Hematopoietic multipotent progenitor cell treated with erythropoietin and hydrocortisone succinate and interleukin-3 and kit ligand, for 17 days (in vitro differentiated cells): Measurements from ENCODE around the gene NRF1.

Experiments
- DNase-seq: peaks from one replicate; pipeline ENCODE4 v3.0.0-alpha.2; 2015; ENCODE audit warnings: low spot score

NRF1 gene

DNA sequence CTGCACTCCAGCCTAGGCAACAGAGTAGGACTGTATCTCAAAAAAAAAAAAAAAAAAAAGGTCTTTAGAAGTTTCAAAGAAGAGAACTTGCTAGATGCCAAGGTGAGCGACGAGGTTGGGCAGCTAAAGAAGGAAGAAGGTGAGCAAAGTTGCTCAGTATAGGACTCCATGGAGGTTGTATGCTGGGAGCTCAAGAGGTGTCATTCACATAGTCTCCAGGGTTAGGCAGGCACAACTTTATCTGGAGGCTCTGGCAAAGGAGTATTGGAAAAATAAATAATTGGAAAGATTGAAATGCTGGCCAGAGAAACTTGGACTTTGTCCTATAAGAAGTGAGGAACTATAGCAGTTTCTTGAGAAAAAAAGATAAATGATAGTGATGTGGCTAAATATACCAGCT lies 74.5 kb downstream of the NRF1 start:
- no peak for DNase-seq

DNA sequence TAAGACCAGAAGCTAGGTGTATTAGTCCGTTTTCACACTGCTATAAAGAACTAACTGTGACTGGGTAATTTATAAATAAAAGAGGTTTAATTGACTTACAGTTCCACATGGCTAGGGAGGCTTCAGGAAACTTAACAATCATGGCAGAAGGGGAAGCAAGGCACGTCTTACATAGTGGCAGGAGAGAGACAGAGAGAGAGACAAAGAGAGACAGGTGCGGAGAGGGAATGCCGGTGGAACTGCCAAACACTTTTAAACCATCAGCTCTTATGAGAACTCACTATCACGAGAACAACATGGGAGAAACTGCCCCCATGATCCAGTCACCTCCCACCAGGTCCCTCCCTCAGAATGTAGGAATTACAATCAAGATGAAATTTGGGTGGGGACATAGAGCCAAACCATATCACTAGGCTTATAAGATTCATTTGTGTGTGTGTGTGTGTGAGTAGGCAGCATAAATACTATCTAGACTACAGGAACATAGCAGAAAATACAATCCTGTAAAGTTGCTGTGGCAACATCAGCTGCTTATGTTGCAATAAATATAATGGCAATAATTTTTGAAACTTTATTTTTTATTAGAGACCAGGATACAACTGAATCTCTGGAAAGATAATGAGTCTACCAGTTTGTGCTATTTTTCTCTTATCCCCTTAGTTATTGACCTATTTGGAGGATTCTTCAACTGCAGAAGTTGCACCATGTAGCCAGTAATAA lies 77.1 kb downstream of the NRF1 start:
- no peak for DNase-seq

DNA sequence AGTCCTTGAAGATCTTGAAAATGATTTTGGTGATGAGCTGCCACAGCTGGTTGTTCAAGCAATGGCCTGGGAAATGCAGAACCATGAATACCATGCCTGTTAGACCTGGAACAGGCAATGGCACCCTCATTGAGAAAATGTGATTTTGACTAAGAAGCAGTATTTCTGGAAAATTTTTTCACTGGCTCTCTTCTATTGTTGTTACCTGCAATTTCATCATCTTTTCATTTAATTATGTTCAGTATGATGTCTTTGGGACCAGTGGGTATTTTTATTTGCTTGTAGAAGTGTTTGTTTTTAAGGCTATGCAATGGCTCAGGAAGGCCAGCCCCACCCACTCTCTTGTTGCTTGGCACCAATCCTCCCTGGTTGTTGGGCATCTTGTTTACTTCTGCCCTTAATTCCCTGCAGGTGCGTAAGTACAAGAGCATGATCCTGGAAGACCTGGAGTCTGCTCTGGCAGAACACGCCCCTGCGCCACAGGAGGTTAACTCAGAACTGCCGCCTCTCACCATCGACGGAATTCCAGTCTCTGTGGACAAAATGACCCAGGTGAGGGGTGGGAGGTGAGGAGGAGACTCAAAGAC lies 78.6 kb downstream of the NRF1 start:
- no peak for DNase-seq

DNA sequence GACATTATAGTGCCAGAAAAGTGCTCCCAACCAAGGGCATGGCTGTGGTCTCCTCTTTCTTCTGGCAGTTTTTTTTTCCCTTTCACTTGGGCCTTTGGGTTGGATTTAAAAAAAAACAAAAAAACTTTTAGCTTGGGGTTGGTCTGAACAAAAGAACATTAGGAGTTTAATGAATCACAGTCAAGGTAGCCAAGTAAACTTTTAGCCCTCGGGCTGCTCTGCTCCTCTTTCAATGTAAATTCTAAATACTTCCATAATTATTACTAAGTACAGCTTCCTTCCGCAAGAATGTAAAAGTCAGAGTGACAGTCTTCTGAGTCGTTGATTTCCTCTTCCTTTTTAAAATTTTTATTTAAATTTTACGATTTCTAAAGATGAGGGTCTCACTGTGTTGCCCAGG lies 79.2 kb downstream of the NRF1 start:
- DNase-seq, result no peak

DNA sequence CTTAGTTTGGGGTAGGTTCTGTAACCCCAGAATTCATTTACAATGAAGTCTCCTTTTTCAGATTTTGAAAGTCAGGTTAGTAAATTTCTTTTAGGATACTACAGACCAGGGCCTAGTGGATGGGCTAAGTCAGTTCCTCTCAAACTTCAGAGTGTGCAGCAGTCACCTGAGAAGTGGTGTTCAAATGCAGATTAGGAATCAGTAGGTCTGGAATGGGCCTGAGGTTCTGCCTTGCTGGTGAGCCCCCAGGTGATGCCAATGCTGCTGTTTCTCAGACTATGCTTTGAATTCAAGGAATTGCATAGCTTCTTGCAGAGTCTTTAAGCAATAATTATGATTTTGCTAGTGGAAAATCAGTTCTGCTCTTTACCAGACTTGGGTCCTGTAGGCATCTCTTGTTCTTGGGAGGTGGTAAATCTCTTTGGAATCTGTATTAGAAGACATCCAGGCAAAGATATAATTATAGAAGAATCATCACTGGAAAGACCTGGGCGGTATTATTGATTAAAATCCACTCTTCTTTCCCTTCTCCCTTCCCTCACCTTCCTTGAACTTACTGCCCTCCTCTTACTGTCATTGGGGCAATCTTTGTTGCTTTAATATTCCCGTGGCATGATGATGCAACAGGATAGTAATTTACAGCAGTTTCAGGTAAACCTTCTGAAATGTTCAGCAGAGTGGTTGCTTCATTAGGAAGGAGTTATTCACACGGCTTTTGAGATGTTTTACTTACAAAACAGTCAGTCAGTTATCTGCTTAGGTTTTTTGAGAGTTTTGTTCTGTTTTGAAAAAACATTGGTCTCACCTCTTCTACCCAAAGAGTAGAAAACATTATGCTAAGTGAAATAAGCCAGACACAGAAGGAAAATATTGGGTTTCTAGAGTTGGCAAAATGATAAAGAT lies 87.2 kb downstream of the NRF1 start:
- no peak for DNase-seq

DNA sequence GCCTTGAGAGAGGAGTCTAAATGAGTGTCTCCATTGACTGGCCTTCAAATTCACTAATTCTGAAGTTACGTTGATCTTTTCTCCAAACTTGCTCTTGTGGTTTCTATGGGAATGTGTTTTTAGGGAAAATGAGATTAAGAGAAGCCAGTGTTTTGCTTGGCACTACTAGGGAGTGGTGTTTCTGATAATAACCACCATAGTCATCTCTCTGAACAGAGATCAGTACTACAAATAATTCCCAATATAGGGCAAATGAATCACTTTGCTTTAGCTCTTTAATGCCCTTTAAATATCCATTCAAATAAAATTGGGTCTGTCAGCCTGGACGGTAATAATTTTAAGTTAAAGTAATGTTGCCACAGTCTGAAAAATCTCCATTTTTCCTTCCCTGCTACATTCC lies 90.8 kb downstream of the NRF1 start:
- DNase-seq, result no peak

DNA sequence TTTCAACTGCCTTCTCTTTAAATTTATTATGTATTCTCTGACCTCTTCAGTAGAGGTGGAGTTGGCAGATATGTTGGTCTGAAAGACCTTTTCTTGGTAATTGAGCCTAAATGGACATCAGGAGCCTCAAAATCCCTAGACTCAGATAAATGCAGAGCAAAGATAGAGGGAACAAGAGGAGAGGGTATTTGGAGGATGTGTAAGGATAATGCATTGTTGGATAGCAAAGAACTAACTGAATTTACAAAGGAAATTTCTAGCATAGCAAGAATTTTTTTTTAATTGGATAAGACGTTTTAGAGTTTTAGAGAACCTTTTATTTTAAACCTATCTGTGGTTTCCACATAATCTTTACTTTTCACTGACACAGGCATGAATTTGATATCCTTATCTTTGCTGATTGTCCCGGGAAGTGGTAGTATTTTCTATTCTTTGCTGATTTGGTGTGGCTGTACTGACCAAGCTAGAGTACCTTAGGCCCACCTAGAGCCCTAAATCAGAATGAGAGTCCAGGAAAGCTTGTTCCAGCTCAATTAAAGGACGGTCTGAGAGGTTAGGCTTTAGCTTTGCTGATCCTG lies 91.3 kb downstream of the NRF1 start:
- DNase-seq, result no peak

DNA sequence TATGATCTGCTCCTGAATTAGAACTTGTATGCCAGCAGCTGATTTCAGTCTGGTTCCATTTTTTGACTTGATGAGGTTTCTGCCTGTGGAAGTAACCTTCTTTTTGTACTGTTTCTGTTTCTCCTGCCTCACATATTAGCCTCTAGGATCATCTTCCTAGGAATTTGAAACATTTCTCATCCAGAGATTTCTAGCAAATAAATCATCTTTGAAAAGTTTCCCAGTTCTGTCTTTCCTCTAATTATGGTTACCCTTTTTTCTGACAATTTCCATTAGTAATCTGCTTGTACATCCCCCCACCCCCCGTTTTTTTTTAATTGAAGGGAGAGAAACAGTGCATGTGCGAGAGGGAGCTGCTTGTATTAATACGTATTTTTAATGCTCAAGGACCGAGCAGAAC lies 92.2 kb downstream of the NRF1 start:
- DNase-seq, result no peak

DNA sequence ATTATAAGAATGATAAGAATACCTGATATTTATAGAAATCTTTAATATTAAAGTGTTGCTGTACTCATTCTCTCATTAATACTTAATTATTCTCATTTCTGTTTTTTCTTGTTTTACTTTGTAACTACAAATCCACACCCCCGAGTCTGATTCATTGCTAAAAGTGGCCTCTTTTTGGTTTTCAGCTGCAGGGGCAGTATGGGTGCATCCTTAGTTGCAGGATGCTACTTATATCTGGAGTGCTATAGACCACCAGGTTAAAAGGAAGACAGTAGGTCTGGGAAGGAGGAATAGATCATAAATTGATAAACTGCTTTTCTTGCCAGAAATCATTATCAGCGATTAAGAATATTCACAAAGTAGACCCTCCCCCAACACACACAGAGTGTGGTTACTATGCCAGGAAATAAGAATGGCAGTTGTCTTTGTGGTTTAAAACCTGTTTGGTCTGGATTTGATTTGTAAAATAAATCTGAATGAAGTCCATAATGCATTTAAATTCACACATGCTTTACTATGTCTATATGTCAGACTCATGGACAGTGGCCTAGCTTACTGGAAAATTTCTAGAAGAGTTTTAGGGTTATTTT lies 96.5 kb downstream of the NRF1 start:
- no peak for DNase-seq

DNA sequence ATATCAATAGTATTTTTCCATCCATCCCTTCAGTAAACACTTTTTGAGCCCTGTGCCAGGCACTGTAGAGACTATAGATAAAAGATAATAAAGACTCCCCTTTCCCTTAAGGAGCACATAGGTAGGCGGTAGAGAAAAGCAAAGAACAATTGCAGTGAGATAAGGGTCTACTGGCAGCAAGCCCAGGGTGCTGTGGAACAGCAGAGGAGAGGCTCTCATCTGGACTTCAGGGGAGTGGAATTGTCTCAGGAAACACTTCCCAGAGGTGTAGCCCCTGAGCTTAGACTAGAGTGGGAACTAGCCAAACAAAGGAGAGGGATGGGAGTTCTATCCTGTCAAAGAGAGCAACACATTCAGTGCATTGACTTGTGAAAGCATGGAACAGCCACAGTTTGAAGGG lies 102.0 kb downstream of the NRF1 start:
- no peak for DNase-seq

DNA sequence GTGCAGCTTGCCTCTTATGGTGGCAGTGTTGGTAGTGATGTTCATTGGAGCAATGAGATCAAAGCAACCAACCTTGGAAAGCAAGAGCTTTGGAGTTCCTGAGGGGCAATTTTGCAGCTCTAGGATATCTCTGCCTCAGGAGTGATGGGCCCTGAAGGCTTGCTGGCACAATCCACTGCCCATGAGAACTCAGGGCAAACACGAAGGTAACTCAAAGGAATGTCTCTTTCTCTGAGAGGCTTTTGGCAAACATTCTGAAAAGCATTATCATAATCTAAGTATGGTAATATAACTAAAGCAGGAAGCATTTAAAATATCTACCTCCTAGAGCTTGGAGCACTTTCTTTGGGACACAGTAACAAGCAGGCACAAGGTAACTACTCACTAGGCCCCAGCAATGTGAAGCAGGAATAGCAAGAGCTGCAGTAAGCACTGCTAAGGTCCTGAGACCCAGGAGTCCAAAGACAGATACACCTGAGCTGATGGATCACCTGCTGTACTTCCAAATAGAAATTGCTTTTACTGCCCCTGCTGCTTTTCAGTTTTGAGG lies 103.1 kb downstream of the NRF1 start:
- DNase-seq, result no peak

DNA sequence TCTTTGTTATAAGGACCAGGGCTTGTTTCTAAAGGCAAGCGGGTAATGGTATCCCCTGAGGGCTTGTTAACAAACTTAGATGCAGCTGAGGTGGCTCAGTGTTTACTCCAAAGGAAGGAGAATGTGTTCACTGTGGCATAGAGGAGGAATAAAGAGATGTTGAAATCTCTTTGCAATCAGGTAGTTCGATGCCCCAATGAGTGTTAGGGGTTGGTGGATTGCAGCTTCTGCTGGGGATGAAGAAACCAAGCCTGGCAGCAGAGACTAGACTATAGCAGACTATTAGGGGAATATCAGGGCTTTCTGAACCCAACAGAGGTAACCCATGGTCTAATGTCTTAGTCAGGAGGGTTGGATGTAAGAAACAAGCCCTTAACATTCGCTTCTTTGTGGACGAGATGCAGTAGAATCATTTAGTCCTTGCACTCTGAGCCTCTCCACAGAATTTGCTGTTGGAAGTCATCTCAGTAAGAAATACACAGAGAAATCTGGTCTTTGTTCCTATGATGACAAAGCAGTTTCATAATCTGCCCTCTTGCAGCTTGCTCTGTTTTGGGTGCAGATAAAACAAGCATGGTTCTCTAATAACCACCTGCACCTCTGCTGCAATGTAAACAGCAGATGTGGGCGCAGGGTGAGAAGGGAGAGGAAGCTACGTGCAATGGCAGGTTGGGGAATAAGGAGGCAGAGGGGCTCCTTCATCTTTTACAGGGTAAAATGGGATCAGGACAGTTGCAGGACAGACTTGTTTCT lies 108.6 kb downstream of the NRF1 start:
- DNase-seq, result peak; percentile 29

DNA sequence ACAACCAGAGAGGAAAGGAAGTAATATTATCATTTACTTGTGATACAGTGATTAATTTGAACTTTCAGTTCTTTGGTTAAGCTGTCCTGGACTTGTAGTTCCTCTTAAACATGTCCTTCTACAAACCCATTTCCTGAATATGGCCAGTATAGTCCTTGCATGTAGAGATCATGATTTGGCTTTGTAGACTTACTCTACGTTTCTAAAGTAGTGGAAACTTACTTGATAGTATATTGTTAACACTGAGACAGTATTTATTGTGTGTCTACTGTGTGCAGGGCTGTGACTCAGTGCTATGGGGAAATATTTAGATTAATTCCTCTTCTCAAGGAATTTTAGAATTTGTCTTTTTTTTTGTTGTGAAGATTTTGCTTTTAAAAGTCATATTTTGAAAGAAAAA lies 109.5 kb downstream of the NRF1 start:
- DNase-seq, result no peak

DNA sequence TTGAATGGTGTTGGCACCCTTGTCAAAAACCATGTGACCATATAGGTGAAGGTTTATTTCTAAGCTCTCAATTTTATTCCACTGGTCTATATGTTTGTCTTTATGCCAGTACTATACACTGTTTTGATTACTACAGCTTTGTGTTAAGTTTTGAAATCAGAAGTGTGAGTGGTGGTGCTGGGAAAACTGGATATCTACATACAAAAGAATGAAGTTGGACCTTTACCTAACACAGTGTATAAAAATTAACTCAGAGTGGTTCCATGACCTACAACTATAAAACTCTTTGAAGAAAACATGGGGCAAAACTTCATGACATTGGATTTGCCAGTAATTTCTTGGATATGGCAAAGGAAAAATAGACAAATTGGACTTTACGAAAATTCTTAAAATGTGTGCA lies 112.2 kb downstream of the NRF1 start:
- no peak for DNase-seq

DNA sequence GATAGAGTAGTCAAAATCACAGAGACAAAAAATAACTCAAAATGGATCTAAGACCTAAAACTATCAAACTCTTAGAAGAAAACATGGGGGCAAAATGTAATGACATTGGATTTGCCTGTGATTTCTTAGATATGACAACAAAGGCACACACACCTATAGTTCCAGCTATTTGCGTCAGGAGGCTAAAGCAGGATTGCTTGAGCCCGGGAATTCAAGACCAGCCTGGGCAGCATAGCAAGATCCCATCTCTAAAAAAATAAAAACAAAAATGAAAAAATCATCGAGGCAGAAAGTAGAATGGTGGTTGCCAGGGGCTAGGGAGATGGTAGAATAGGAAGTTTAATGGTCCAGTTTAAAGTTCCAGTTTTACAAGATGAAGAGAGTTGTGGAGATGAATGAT lies 113.3 kb downstream of the NRF1 start:
- no peak for DNase-seq

DNA sequence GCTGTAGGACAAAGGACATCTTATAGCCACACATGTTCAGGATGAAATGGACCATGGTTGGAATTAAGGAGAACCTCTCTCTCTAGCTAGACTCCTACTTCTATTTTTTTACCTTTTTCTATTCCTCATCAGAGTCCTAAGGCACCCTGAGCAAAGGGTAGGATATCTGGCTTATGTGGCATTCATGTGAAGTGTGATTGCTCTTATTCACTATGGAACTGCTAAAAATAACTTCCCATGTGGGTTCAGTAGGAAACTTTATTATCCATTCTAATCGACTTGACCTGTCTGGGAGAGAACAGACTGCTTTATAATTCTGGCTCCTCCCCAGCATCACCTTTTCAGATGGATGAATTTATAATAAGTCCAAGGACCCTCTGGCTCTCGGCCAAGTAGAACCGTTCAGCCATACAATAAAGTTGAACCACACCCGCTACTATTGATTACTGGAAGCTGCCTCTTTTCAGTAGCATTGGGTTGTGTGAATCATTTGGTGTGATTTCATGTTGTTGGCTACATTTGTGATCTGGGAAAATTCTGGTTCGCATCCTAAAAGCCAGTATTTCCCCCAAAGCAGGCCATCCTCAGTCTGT lies 117.5 kb downstream of the NRF1 start:
- no peak for DNase-seq

DNA sequence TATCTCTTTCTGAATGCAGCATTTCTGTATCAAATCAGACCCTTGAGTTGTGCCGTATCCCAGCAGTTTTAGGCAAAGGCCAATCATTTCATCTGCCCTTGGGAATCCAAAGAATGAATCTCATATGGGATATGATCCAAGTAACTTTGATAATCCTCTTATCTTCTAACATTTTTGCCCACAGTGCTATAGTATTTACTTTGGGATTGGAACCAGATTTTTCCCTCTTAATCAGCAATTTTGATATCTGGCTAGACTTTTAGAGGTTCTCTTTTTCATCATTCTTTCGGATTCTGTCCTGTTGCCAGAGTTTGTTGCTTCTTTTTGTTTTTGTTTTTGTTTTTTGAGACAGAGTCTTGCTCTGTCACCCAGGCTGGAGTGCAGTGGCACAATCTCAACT lies 118.0 kb downstream of the NRF1 start:
- no peak for DNase-seq

DNA sequence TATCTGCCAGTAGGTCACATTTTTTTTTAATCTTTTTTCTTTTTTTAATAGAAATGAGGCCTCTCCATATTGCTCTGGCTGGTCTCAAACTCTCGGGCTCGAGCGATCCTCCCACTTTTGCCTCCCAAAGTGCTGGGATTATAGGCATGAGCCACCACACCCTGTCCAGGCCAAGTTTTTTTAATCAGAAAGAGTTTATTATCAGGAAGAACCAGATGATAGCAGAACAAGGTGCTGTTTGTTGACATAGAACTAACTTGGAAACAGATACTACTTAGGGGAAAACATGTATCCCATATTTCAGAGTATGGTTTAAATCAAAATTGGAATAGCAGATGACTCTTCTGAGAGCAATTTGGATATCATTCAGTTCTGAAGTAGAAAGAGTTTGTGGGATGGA lies 118.6 kb downstream of the NRF1 start:
- no peak for DNase-seq

DNA sequence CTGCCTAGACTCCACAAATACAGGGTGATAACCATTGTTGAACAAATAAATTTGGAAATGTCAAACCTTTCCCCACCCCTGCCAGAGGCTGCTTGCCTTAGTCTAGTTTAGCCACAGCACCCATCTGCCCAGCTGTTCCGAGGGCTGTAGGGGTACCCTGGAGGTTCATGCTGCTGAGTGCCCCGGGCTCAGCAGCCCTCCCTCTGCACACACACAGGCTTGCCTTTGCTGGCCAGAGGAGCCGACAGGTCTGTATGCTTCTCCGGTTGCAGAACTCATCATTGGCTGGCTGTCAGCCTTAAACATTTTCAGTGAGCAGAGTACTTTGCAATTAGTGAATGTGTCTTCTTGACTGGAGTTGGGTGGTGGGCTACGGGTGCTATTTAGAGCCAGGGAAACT lies 122.9 kb downstream of the NRF1 start:
- no peak for DNase-seq

DNA sequence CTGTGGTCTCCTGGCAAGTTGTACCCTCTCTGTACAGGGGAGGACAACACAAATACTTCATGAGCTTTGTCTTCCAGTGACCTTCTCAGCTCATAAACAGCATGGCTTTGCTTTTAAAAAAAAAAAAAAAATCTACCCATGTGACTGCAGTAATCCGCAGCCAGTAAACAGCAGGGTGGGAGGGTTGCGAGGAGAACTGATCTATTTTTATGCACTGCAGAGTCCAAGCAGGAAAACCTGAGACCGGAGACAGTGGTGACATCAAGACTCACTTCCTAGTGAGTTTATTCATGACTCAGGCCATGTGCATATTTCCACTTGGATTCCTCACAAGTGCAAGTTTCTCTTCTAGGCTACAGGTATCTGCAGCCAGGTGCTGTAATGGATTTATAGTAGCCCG lies 127.9 kb downstream of the NRF1 start:
- no peak for DNase-seq
